ENCODE data around the gene WHRN.

The WHRN gene

GRCh38 chr9:114505187-114506081 is at the start of gene WHRN:
Gene WHRN, minus strand, starts transcription at chr9:114505473. Its CDS starts 672 bp downstream, at chr9:114504801.
- peak; percentile 98 for DNase-seq (ENCODE audit: low spot score)

GRCh38 chr9:114553202-114553601 is 47.9 kb upstream of the WHRN start:
- DNase-seq (ENCODE audit: low spot score): no peak

- no peak for DNase-seq (ENCODE audit: low spot score)
Observed at GRCh38 chr9:114552706-114553105, 47.4 kb upstream of the WHRN start.

- no peak for DNase-seq (ENCODE audit: low spot score)
Observed at GRCh38 chr9:114551750-114552685, 46.7 kb upstream of the WHRN start.

GRCh38 chr9:114549697-114550330 is 44.5 kb upstream of the WHRN start:
- DNase-seq (ENCODE audit: low spot score): no peak

- no peak for DNase-seq (ENCODE audit: low spot score)
Observed at GRCh38 chr9:114546851-114547250, 41.6 kb upstream of the WHRN start.

GRCh38 chr9:114545055-114545454 is 39.8 kb upstream of the WHRN start:
- no peak for DNase-seq (ENCODE audit: low spot score)

GRCh38 chr9:114539701-114540380 is 34.6 kb upstream of the WHRN start:
- DNase-seq (ENCODE audit: low spot score): no peak

- no peak for DNase-seq (ENCODE audit: low spot score)
Observed at GRCh38 chr9:114538241-114538640, 33.0 kb upstream of the WHRN start.

- no peak for DNase-seq (ENCODE audit: low spot score)
Observed at GRCh38 chr9:114532561-114533237, 27.4 kb upstream of the WHRN start.

- no peak for DNase-seq (ENCODE audit: low spot score)
Observed at GRCh38 chr9:114529285-114529684, 24.0 kb upstream of the WHRN start.

GRCh38 chr9:114526807-114527206 is 21.5 kb upstream of the WHRN start:
- no peak for DNase-seq (ENCODE audit: low spot score)

GRCh38 chr9:114525513-114525912 is 20.2 kb upstream of the WHRN start:
- DNase-seq (ENCODE audit: low spot score): no peak

- no peak for DNase-seq (ENCODE audit: low spot score)
Observed at GRCh38 chr9:114524247-114524681, 19.0 kb upstream of the WHRN start.

- no peak for DNase-seq (ENCODE audit: low spot score)
Observed at GRCh38 chr9:114522847-114523246, 17.6 kb upstream of the WHRN start.

- DNase-seq (ENCODE audit: low spot score): no peak
Observed at GRCh38 chr9:114522286-114522685, 17.0 kb upstream of the WHRN start.

- DNase-seq (ENCODE audit: low spot score): no peak
Observed at GRCh38 chr9:114521846-114522245, 16.6 kb upstream of the WHRN start.

- no peak for DNase-seq (ENCODE audit: low spot score)
Observed at GRCh38 chr9:114518599-114519022, 13.3 kb upstream of the WHRN start.

- DNase-seq (ENCODE audit: low spot score): no peak
Observed at GRCh38 chr9:114518120-114518519, 12.8 kb upstream of the WHRN start.

GRCh38 chr9:114516913-114517312 is 11.6 kb upstream of the WHRN start:
- DNase-seq (ENCODE audit: low spot score): no peak

- DNase-seq (ENCODE audit: low spot score): no peak
Observed at GRCh38 chr9:114515528-114515927, 10.3 kb upstream of the WHRN start.
